Endothelial cell of umbilical vein (primary cell): ENCODE data around the gene MEX3D. TPM values are rescaled to one million over a fixed set of nuclear protein-coding genes. Genes with fewer than 3 reads are reported as not detected.

Experiments used
- BruUV-seq: library from RNA; stranded (reverse); fragments of 400-500 nt; replicated peaks from 2 replicates; lab custom pipeline; 2021; lab: Mats Ljungman, UMichigan
- CTCF ChIA-PET: fragments of 300-600, 350-600 bp; sonication (Branson Sonifier 250); formaldehyde crosslinking; loops from one replicate; lab custom pipeline; 2021; ENCODE audit warnings: antibody characterized with exemption, inconsistent platforms; lab: Charles Lee
- POLR2A ChIA-PET: fragments of 300-600, 350-600 bp; sonication (Branson Sonifier 250); formaldehyde crosslinking; loops from one replicate; lab custom pipeline; 2021; ENCODE audit warnings: antibody characterized with exemption, inconsistent platforms; lab: Charles Lee
- DNase-seq: peaks from one replicate; pipeline ENCODE4 v3.0.0-alpha.2; 2011; ENCODE audit warnings: low read depth, low spot score
- FAIRE-seq: peaks from 2 replicates; lab custom pipeline; 2011; peaks lifted over from hg19 to GRCh38; lab: Jason Lieb, UNC
- H2AFZ ChIP-seq: 2 replicates; pipeline ENCODE4 v1.6.0; 2012; ENCODE audit warnings: low read depth, low read length, control low read depth, inconsistent platforms
- H3K27ac ChIP-seq: 2 replicates; pipeline ENCODE4 v1.5.1; 2011; ENCODE audit warnings: low read depth, mild to moderate bottlenecking, control low read depth, low read length, moderate library complexity; ENCODE audit not compliant: insufficient read depth
- H3K27me3 ChIP-seq, 2 experiments: 2 replicates each; pipeline versions ENCODE4 v1.6.0 to v1.6.1; 2011; ENCODE audit warnings: low read length in 2 of 2, mixed read lengths in 1 of 2; ENCODE audit not compliant: control insufficient read depth in 2 of 2, insufficient read depth in 2 of 2
- H3K36me3 ChIP-seq, 2 experiments: 2 replicates in 1 of 2; 3 replicates in 1 of 2; pipeline ENCODE4 v1.5.1; 2011; ENCODE audit warnings: low read length in 2 of 2, mild to moderate bottlenecking in 1 of 2, moderate library complexity in 1 of 2; ENCODE audit not compliant: control insufficient read depth in 2 of 2, insufficient read depth in 2 of 2; ENCODE audit errors: extremely low read depth in 1 of 2
- H3K4me1 ChIP-seq: 3 replicates; pipeline ENCODE4 v1.5.1; 2011; ENCODE audit warnings: mild to moderate bottlenecking, low read length; ENCODE audit not compliant: control insufficient read depth, insufficient read depth; ENCODE audit errors: extremely low read depth
- H3K4me2 ChIP-seq: 2 replicates; pipeline ENCODE4 v1.6.1; 2011; ENCODE audit warnings: low read length, control low read depth, mixed read lengths; ENCODE audit not compliant: insufficient read depth
- H3K4me3 ChIP-seq, 3 experiments: fragments of 200-600 bp in 1 of 3; sonication (generic), shearing (Covaris generic) in 1 of 3; replicated peaks in 1 of 3; 2 replicates each; pipeline ENCODE4 v1.5.1; 2011 to 2016; ENCODE audit warnings: control low read depth in 3 of 3, low read length in 3 of 3, mild to moderate bottlenecking in 2 of 3, inconsistent platforms in 1 of 3, low read depth in 1 of 3, moderate library complexity in 1 of 3; ENCODE audit not compliant: insufficient read depth in 1 of 3
- H3K79me2 ChIP-seq: 2 replicates; pipeline ENCODE4 v1.6.0; 2012; ENCODE audit warnings: low read length, inconsistent platforms; ENCODE audit not compliant: control insufficient read depth, insufficient read depth
- H3K9ac ChIP-seq: replicated peaks from 2 replicates; pipeline ENCODE3; 2011; ENCODE audit warnings: low read length, control low read depth; ENCODE audit not compliant: insufficient read depth; ENCODE audit errors: extremely low read depth
- H3K9me1 ChIP-seq: replicated peaks from 3 replicates; pipeline ENCODE4 v1.6.0; 2011; ENCODE audit warnings: mild to moderate bottlenecking, low read length; ENCODE audit not compliant: control insufficient read depth, insufficient read depth; ENCODE audit errors: extremely low read depth
- H3K9me3 ChIP-seq: replicated peaks from 2 replicates; pipeline ENCODE4 v1.5.1; 2012; ENCODE audit warnings: low read length, inconsistent platforms; ENCODE audit not compliant: control insufficient read depth, insufficient read depth
- H4K20me1 ChIP-seq: replicated peaks from 2 replicates; pipeline ENCODE3; 2011; ENCODE audit warnings: mild to moderate bottlenecking, low read length; ENCODE audit not compliant: control insufficient read depth, insufficient read depth; ENCODE audit errors: extremely low read depth
- EZH2 ChIP-seq: IDR thresholded peaks from 2 replicates; pipeline ENCODE4 v1.6.1; 2012; ENCODE audit warnings: borderline replicate concordance, low read depth, mild to moderate bottlenecking, moderate library complexity, low read length, inconsistent platforms; ENCODE audit not compliant: severe bottlenecking
- FOS ChIP-seq: IDR thresholded peaks from 2 replicates; pipeline ENCODE4 v1.6.1; 2011; ENCODE audit warnings: mild to moderate bottlenecking, low read length, moderate library complexity, borderline replicate concordance; ENCODE audit not compliant: insufficient read depth
- GATA2 ChIP-seq: IDR thresholded peaks from 2 replicates; pipeline ENCODE4 v1.7.0; 2011; ENCODE audit warnings: low read depth, mild to moderate bottlenecking, moderate library complexity, mixed read lengths, low read length; ENCODE audit not compliant: insufficient read length, insufficient read depth
- JUN ChIP-seq: IDR thresholded peaks from 2 replicates; pipeline ENCODE4 v1.6.1; 2011; ENCODE audit warnings: borderline replicate concordance, low read depth; ENCODE audit not compliant: insufficient read length, insufficient read depth
- MYC ChIP-seq: IDR thresholded peaks from one replicate; pipeline ENCODE4 v1.6.1; 2011; ENCODE audit warnings: mild to moderate bottlenecking, low read depth, low read length
- POLR2A ChIP-seq: IDR thresholded peaks from 2 replicates; pipeline ENCODE4 v1.6.1; 2012; ENCODE audit warnings: low read depth, mild to moderate bottlenecking, control low read depth, low read length
- POLR2AphosphoS5 ChIP-seq: IDR thresholded peaks from 2 replicates; pipeline ENCODE4 v1.6.1; 2012; ENCODE audit warnings: low read depth, mild to moderate bottlenecking, control low read depth, low read length, moderate library complexity; ENCODE audit not compliant: insufficient read depth
- dilution Hi-C: fragments of 300-500 bp; cut with MboI; formaldehyde crosslinking; loops from one replicate; pipeline ENCODE4 v1.15.0; 2019; ENCODE audit warnings: low sequenced_read_pairs; ENCODE audit not compliant: extremely low pct_ligation_motif_present
- intact Hi-C: fragments of 100-400 bp; cut with micrococcal nuclease; formaldehyde crosslinking; loops from one replicate; pipeline ENCODE4 v1.10.0; 2022
- polyA plus RNA-seq, 4 experiments: library from polyadenylated mRNA; depleted of rRNA in 3 of 4; stranded (reverse) in 3 of 4; unstranded in 1 of 4; fragments of >200 nt; gene quantifications; 2 replicates each; pipeline versions ENCODE4 v1.2.1 to v1.2.3, GENCODE V29; 2011 to 2012; ENCODE audit warnings: missing spikeins in 1 of 4
- total RNA-seq: library from RNA; stranded (reverse); gene quantifications from 2 replicates; pipeline ENCODE4 v1.2.3, GENCODE V29; 2021
- TF ChIP-seq, protein P1 (sequence below): IDR thresholded peaks from 2 replicates; pipeline ENCODE4 v1.6.1; 2011; ENCODE audit not compliant: insufficient read depth, insufficient read length
- TF ChIP-seq, protein P2 (sequence below), 2 donors: IDR thresholded peaks; 1 replicate in 1 of 2; 2 replicates in 1 of 2; pipeline ENCODE4 v1.5.1; 2011; ENCODE audit warnings: low read length in 2 of 2, mild to moderate bottlenecking in 2 of 2, moderate library complexity in 2 of 2, control low read depth in 1 of 2, inconsistent platforms in 1 of 2, low read depth in 1 of 2; ENCODE audit not compliant: insufficient read depth in 1 of 2; ENCODE audit errors: extremely low read depth in 1 of 2

MEX3D gene
- total and polyA plus RNA-seq, 2 donors (not counting 3 experiments of a cell fraction or from before 2014, with no cell fraction given): 30.0 to 96.7 TPM

DNA sequence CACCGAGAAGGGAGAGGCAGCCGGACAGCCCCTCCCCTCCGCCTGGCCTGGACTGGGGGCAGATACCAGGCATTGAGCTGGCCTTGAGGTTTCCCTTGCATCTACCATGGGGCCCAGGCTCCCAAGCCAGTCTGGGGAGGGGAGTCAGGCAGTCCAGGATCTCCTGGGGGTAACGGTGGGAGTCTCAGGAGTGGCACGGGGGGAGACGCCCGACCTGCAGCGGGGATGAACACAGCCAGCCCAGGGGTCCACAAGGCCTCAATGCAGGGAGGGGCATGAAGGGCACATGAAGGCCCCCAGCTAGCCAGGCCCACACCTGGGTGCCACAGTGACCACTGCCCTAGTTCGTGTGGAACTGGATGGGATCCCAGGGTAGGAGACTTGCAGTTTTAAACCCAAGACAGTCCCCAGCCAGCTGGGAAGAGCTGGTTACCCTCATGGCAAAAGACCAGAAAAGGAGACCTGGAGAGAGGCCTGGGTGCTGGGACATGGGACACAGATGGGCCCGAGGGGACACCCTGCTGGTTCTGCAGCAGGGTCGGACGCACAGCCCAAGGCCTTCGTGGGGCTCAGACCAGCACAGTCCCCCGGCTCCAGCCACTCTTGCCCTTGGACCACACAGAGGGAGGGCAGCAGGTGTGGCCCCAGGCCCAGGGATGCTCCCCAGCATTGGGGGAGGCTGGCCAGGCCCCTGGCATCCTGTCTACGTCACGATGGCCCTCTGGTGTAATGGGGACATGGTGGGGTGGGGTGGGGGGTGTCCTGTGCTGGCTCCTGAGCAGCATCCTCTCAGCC lies 41.8 kb upstream of the MEX3D start:
- Histone ChIP-seq H3K27ac (no peak overlapping the region), H3K36me3 (peaks cover 5 to 43% of the 10 kb centered on the region in 2 experiments), H3K9me1 (no peaks in the 10 kb centered on the region), H3K9ac (no peak overlapping the region), H3K9me3 (no peaks in the 10 kb centered on the region), H3K4me3 (no peak overlapping the region), H3K4me2 (no peak overlapping the region), H3K27me3 (no peaks in the 10 kb centered on the region), H2AFZ (no peak overlapping the region), H4K20me1 (no peaks in the 10 kb centered on the region), H3K79me2 (peaks cover 4% of the 10 kb centered on the region), H3K4me1 (peaks cover 5% of the 10 kb centered on the region)
- dilution Hi-C loops (no loop called here), intact Hi-C loops (no loop called here)
- DNase-seq: no peak
- CTCF ChIA-PET: interaction anchor here (1.6 kb wide), 1 partner anchor 63 kb away, joined by 4 read pairs; no protein-coding TSS in a partner anchor
- TF ChIP-seq, protein P1, sequence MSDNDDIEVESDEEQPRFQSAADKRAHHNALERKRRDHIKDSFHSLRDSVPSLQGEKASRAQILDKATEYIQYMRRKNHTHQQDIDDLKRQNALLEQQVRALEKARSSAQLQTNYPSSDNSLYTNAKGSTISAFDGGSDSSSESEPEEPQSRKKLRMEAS: no peak
- no peak for TF ChIP-seq FOS
- TF ChIP-seq MYC: no peak
- TF ChIP-seq POLR2A: no peak
- TF ChIP-seq, protein P2, sequence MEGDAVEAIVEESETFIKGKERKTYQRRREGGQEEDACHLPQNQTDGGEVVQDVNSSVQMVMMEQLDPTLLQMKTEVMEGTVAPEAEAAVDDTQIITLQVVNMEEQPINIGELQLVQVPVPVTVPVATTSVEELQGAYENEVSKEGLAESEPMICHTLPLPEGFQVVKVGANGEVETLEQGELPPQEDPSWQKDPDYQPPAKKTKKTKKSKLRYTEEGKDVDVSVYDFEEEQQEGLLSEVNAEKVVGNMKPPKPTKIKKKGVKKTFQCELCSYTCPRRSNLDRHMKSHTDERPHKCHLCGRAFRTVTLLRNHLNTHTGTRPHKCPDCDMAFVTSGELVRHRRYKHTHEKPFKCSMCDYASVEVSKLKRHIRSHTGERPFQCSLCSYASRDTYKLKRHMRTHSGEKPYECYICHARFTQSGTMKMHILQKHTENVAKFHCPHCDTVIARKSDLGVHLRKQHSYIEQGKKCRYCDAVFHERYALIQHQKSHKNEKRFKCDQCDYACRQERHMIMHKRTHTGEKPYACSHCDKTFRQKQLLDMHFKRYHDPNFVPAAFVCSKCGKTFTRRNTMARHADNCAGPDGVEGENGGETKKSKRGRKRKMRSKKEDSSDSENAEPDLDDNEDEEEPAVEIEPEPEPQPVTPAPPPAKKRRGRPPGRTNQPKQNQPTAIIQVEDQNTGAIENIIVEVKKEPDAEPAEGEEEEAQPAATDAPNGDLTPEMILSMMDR (IDR thresholded peaks at IDR 0.05; ENCODE audit: extremely low read depth in 1 of 2, insufficient read depth in 1 of 2, low read depth in 1 of 2, low read length in 2 of 2): no peak
- TF ChIP-seq GATA2: no peak
- no peak for TF ChIP-seq JUN
- TF ChIP-seq EZH2: no peak
- no peak for TF ChIP-seq POLR2AphosphoS5
- POLR2A ChIA-PET: no interaction called here
- BruUV-seq: no TSS peak
- FAIRE-seq: no peak
